ENCODE results near the gene DRAP1. TPM values are rescaled to one million over a fixed set of nuclear protein-coding genes. Genes with fewer than 3 reads are reported as not detected.
A peak's percentile ranks its signal among the peaks of the same experiment; 100 is the strongest.

The DRAP1 gene
- total RNA-seq, 4 donors from 2014 or later = 82.0 to 184 (median 132) TPM

DNA sequence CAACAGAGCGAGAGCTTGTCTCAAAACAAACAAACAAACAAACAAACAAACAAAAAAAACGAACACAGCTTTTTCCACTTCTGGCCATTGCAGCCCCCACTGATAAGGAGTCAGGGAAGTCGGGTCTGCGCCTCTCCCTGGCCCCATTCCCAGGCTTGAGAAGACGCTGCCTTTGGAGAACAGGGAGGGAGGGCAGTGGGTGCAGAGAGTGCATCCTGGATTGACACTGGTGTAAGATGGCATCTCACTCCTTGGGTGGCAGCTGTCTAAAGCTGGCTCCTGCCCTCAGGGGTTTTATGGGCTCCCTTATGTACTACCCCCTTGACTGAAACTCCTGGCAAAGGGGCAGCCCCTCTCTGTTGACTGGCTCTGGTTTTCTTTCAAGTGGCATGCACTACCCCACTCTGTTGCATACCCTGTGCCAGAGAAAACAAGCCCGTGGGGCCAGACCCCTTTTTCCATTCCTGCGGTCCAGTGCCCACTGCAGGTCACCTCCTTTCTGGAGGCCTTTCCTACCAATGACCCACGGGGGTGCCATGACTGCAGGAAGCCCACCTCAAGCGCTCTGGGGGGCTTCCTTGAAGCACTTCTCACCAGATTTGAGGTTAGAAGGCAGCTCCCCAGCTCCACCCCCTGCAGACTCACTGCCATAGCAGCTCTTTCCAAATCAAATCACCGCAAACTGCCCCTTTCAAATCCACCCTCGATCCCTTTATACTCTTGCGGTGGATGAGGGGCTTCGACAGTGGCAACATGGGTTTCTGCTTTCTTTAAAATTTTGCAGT lies 12.7 kb downstream of the DRAP1 start:
- Histone ChIP-seq H3K27me3 (no peaks in the 10 kb centered on the region), H3K9me3 (no peaks in the 10 kb centered on the region), H3K36me3 (no peaks in the 10 kb centered on the region), H3K4me1 (peaks cover 8 to 15% of the 10 kb centered on the region in 2 donors), H3K27ac (peak overlapping the region in 2 of 3 donors; percentile 2 to 5), H3K4me3 (replicated peaks in 1 of 3) (no peak overlapping the region)
- DNase-seq = no peak
- WGBS, 2 donors = 38 to 52% methylated on average over 13 of the region's 13 CpGs
- intact Hi-C loops (cut with DNase I) = no loop called here
- TF ChIP-seq, protein P1, sequence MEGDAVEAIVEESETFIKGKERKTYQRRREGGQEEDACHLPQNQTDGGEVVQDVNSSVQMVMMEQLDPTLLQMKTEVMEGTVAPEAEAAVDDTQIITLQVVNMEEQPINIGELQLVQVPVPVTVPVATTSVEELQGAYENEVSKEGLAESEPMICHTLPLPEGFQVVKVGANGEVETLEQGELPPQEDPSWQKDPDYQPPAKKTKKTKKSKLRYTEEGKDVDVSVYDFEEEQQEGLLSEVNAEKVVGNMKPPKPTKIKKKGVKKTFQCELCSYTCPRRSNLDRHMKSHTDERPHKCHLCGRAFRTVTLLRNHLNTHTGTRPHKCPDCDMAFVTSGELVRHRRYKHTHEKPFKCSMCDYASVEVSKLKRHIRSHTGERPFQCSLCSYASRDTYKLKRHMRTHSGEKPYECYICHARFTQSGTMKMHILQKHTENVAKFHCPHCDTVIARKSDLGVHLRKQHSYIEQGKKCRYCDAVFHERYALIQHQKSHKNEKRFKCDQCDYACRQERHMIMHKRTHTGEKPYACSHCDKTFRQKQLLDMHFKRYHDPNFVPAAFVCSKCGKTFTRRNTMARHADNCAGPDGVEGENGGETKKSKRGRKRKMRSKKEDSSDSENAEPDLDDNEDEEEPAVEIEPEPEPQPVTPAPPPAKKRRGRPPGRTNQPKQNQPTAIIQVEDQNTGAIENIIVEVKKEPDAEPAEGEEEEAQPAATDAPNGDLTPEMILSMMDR (IDR thresholded peaks at IDR 0.05) = no peak
- TF ChIP-seq POLR2A (IDR thresholded peaks at IDR 0.05) = no peak

GRCh38 chr11:65932558-65932919 lies 13.3 kb downstream of the DRAP1 start:
- TF ChIP-seq, protein P1 (IDR thresholded peaks at IDR 0.05) = no peak
- no peak for TF ChIP-seq POLR2A (IDR thresholded peaks at IDR 0.05)
- H3K9me3 ChIP-seq = no peaks in the 10 kb centered on the region
- intact Hi-C loops (cut with DNase I) = no loop called here
- no peaks in the 10 kb centered on the region for H3K27me3 ChIP-seq
- H3K27ac ChIP-seq = peak overlapping the region in 1 of 3 donors; percentile 2
- WGBS, 2 donors = 41 to 48% methylated on average over 9 of the region's 9 CpGs
- H3K36me3 ChIP-seq = no peaks in the 10 kb centered on the region
- DNase-seq = peak in 1 of 2 donors; percentile 30
- H3K4me3 ChIP-seq (replicated peaks in 1 of 3) = no peak overlapping the region
- peaks cover 8 to 14% of the 10 kb centered on the region in 2 donors for H3K4me1 ChIP-seq

DNA sequence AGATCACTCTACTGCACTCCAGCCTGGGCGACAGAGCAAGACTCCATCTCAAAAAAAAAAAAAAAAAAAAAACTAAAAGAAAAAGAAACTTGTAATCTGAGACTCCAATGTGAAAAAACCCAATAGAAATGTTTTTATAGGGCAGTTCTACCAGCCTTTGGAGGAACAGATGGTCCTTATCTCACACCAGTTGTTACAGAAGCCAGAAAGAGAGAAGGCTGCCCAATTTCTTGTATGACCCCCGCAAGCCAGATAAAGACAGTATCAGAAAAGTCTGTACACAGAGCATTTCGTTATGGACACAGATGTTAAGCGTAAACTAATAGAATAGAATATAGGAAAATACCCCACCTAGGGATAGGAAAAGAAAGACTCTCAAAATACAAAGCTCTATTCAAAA lies 14.8 kb downstream of the DRAP1 start:
- intact Hi-C loops (cut with DNase I) = no loop called here
- H3K27me3 ChIP-seq = no peaks in the 10 kb centered on the region
- TF ChIP-seq, protein P1 (IDR thresholded peaks at IDR 0.05) = no peak
- TF ChIP-seq POLR2A (IDR thresholded peaks at IDR 0.05) = no peak
- peaks cover 8 to 14% of the 10 kb centered on the region in 2 donors for H3K4me1 ChIP-seq
- no peaks in the 10 kb centered on the region for H3K9me3 ChIP-seq
- DNase-seq = no peak
- no peaks in the 10 kb centered on the region for H3K36me3 ChIP-seq
- 54 to 60% methylated on average over 4 of the region's 4 CpGs for WGBS, 2 donors
- peak overlapping the region in 2 of 3 donors; percentile 45 to 54 for H3K27ac ChIP-seq
- no peak overlapping the region for H3K4me3 ChIP-seq (replicated peaks in 1 of 3)

- Histone ChIP-seq H3K4me3 (replicated peaks in 1 of 3) (no peak overlapping the region), H3K27me3 (no peaks in the 10 kb centered on the region), H3K27ac (no peak overlapping the region), H3K9me3 (no peaks in the 10 kb centered on the region), H3K36me3 (no peaks in the 10 kb centered on the region), H3K4me1 (peaks cover 25 to 30% of the 10 kb centered on the region in 2 donors)
- WGBS, 2 donors = 79 to 88% methylated on average over 4 of the region's 4 CpGs
- DNase-seq = no peak
- no peak for TF ChIP-seq POLR2A (IDR thresholded peaks at IDR 0.05)
- TF ChIP-seq, protein P1 (IDR thresholded peaks at IDR 0.05) = no peak
- intact Hi-C loops (cut with DNase I) = no loop called here
These were observed 18.5 kb downstream of the DRAP1 start for GRCh38 chr11:65937766-65938165.

- H3K27me3 ChIP-seq = no peaks in the 10 kb centered on the region
- 25 to 33% methylated on average over 9 of the region's 9 CpGs for WGBS, 2 donors
- DNase-seq = peak; percentile 87 to 91
- peak overlapping the region; percentile 45 to 83 (median 80) for H3K27ac ChIP-seq
- intact Hi-C loops (cut with DNase I) = no loop called here
- TF ChIP-seq, protein P1 (IDR thresholded peaks at IDR 0.05) = no peak
- TF ChIP-seq POLR2A (IDR thresholded peaks at IDR 0.05) = no peak
- H3K4me3 ChIP-seq (replicated peaks in 1 of 3) = no peak overlapping the region
- no peaks in the 10 kb centered on the region for H3K9me3 ChIP-seq
- H3K4me1 ChIP-seq = peaks cover 20 to 34% of the 10 kb centered on the region in 2 donors
- H3K36me3 ChIP-seq = no peaks in the 10 kb centered on the region
These were observed 22.6 kb downstream of the DRAP1 start for GRCh38 chr11:65941720-65942310.

All from thyroid gland (tissue), 4 donors.